HepG2 (cell line): ENCODE data around the gene PPP6R2. TPM values are rescaled to one million over a fixed set of nuclear protein-coding genes. Genes with fewer than 3 reads are reported as not detected.

Experiments
- AHR ChIP-seq: IDR thresholded peaks from 2 replicates; pipeline ENCODE4 v1.6.1; 2018; ENCODE audit warnings: missing genetic modification reagents, missing compliant biosample characterization
- ATF7-NPFF ChIP-seq: sonication (generic); formaldehyde crosslinking; IDR thresholded peaks from 2 replicates; pipeline ENCODE4 v1.8.1; 2023; ENCODE audit warnings: mild to moderate bottlenecking, low read depth, missing genetic modification reagents, moderate library complexity
- HNRNPUL1 ChIP-seq: fragments of 200-400 bp; formaldehyde crosslinking; IDR thresholded peaks from 2 replicates; pipeline ENCODE4 v1.6.1; 2017; ENCODE audit warnings: low read depth, mild to moderate bottlenecking, low read length, moderate library complexity
- KDM5B ChIP-seq: sonication (generic); formaldehyde crosslinking; IDR thresholded peaks from 2 replicates; pipeline ENCODE4 v1.4.0; 2020; ENCODE audit warnings: missing genetic modification reagents, mild to moderate bottlenecking, borderline replicate concordance
- LBX2 ChIP-seq: sonication (generic); formaldehyde crosslinking; IDR thresholded peaks from 2 replicates; pipeline ENCODE4 v1.5.0; 2020; ENCODE audit warnings: missing genetic modification reagents, mild to moderate bottlenecking, borderline replicate concordance
- PAWR ChIP-seq: sonication (generic); formaldehyde crosslinking; IDR thresholded peaks from 2 replicates; pipeline ENCODE4 v1.4.0; 2020; ENCODE audit warnings: missing genetic modification reagents, mild to moderate bottlenecking, borderline replicate concordance
- RBAK ChIP-seq: sonication (generic); formaldehyde crosslinking; IDR thresholded peaks from 2 replicates; pipeline ENCODE4 v1.5.1; 2020; ENCODE audit warnings: mild to moderate bottlenecking, missing genetic modification reagents
- SALL2 ChIP-seq: sonication (generic); formaldehyde crosslinking; IDR thresholded peaks from 2 replicates; pipeline ENCODE4 v1.8.1; 2023; ENCODE audit warnings: mild to moderate bottlenecking, missing genetic modification reagents, inconsistent platforms
- SP4 ChIP-seq: sonication (generic); formaldehyde crosslinking; IDR thresholded peaks from 2 replicates; pipeline ENCODE4 v1.8.1; 2023; ENCODE audit warnings: mild to moderate bottlenecking, missing genetic modification reagents
- ZNF354B ChIP-seq: sonication (generic); formaldehyde crosslinking; IDR thresholded peaks from 2 replicates; pipeline ENCODE4 v1.8.0; 2022; ENCODE audit warnings: mild to moderate bottlenecking, missing genetic modification reagents
- ZNF451 ChIP-seq: sonication (generic); formaldehyde crosslinking; IDR thresholded peaks from 2 replicates; pipeline ENCODE4 v1.5.0; 2020; ENCODE audit warnings: mild to moderate bottlenecking, missing genetic modification reagents
- ZNF503 ChIP-seq: sonication (generic); formaldehyde crosslinking; IDR thresholded peaks from 2 replicates; pipeline ENCODE4 v1.4.0; 2020; ENCODE audit warnings: missing genetic modification reagents
- ZNF558 ChIP-seq: sonication (generic); formaldehyde crosslinking; IDR thresholded peaks from 2 replicates; pipeline ENCODE4 v1.9.0; 2022; ENCODE audit warnings: mild to moderate bottlenecking, missing genetic modification reagents, borderline replicate concordance
- ZNF563 ChIP-seq: sonication (generic); formaldehyde crosslinking; IDR thresholded peaks from 2 replicates; pipeline ENCODE4 v1.8.0; 2022; ENCODE audit warnings: mild to moderate bottlenecking, moderate library complexity, missing genetic modification reagents
- ZNF605 ChIP-seq: sonication (generic); formaldehyde crosslinking; IDR thresholded peaks from 2 replicates; pipeline ENCODE4 v1.8.0; 2022; ENCODE audit warnings: mild to moderate bottlenecking, missing genetic modification reagents
- ZNF616 ChIP-seq: sonication (generic); formaldehyde crosslinking; IDR thresholded peaks from 2 replicates; pipeline ENCODE4 v1.5.0; 2020; ENCODE audit warnings: low read depth, mild to moderate bottlenecking, missing genetic modification reagents
- ZNF674 ChIP-seq: sonication (generic); formaldehyde crosslinking; IDR thresholded peaks from 2 replicates; pipeline ENCODE4 v1.5.0; 2020; ENCODE audit warnings: low read depth, mild to moderate bottlenecking, missing genetic modification reagents
- ZNF710 ChIP-seq: sonication (generic); formaldehyde crosslinking; IDR thresholded peaks from 2 replicates; pipeline ENCODE4 v1.5.0; 2020; ENCODE audit warnings: mild to moderate bottlenecking, missing genetic modification reagents, borderline replicate concordance
- ZNF800 ChIP-seq: sonication (generic); formaldehyde crosslinking; IDR thresholded peaks from 2 replicates; pipeline ENCODE4 v1.4.0; 2020; ENCODE audit warnings: missing genetic modification reagents
- polyA plus RNA-seq, 8 experiments: library from polyadenylated mRNA; depleted of rRNA in 3 of 8; stranded (reverse) in 7 of 8; unstranded in 1 of 8; fragments of >200 nt; fragmentation: Illumina TruSeq in 4 of 8; extraction: Trizol in 4 of 8; gene quantifications; 2 replicates each; pipeline versions ENCODE4 v1.2.1 to v1.2.3, GENCODE V29; 2011 to 2016; ENCODE audit warnings: low read depth in 4 of 8, missing spikeins in 1 of 8, mixed read lengths in 1 of 8; ENCODE audit not compliant: insufficient read depth in 1 of 8
- total RNA-seq, 5 experiments: library from RNA; depleted of rRNA; stranded (reverse); fragments of >200 nt; fragmentation: Illumina TruSeq; extraction: Trizol; gene quantifications; 2 replicates each; pipeline ENCODE4 v1.2.3, GENCODE V29; 2016; ENCODE audit warnings: low read depth in 1 of 5
- TF ChIP-seq, protein P1 (sequence below): sonication (generic); formaldehyde crosslinking; IDR thresholded peaks from 2 replicates; pipeline ENCODE4 v1.8.1; 2023; ENCODE audit warnings: mild to moderate bottlenecking, moderate library complexity, missing genetic modification reagents

The PPP6R2 gene
- total and polyA plus RNA-seq, 2 of the 13 experiments (the other 11 are each of a cell fraction or from before 2014, with no cell fraction given), result 55.0 to 102 TPM

DNA sequence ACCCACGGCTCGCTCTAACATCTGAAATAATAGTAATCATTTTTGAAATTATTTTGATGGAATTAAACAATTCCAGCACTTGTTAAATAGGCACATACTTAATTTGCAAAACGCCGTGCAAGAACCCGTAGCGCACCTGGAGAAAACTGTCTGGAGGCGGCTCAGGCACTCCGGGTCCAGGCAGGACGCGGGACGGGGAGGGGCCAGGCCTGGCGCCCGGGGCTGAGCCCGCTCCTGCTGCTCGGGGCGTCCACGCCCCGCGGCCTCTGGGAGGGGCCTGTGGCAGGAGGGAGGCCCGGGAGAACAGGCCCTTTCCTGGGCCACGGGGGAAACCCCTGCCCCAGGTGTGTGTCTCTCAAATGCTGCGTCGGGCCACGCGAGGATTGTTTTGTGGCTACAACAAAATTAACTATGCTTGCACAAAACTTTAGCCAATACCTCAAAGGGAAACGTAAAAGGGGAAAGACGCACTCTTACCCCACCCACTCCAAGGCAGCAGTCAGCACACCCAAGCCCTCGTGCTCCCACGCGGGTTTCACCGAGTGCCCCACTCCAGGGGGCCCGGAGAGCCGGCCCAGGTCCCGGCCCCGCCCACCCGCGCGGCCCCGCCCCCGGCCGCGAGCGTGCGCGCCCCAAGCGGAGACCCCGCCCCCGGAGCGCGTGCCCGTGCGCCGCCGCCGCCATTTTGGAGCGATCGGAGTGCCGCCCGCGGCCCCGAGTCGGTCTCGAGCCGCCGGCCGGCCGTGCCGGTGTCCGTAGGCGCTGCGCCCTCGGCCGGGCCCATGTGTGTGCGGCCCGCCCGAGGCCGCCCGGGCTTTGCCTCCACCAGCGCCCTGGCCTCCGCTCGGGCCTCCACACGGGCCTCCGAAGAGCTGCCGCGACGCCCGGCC is at the start of gene PPP6R2 (continued):
- TF ChIP-seq ATF7-NPFF, result no peak
- no peak for TF ChIP-seq PAWR (CRISPR knock-in tag)
- TF ChIP-seq LBX2 (CRISPR knock-in tag), result no peak
- TF ChIP-seq ZNF354B (CRISPR knock-in tag), result no peak
- no peak for TF ChIP-seq ZNF605
- TF ChIP-seq SP4 (CRISPR knock-in tag), result peak; percentile 38; the same call in 1 of the 2 replicates
- TF ChIP-seq SALL2, result 0 out of 2 replicates have a peak, but pooled peaks have one; percentile 59
- no peak for TF ChIP-seq HNRNPUL1
- no peak for TF ChIP-seq ZNF674 (CRISPR knock-in tag)
- no peak for TF ChIP-seq ZNF800 (CRISPR knock-in tag)
- no peak for TF ChIP-seq ZNF710 (CRISPR knock-in tag)
- TF ChIP-seq ZNF503, result no peak; the same call in 1 of the 2 replicates
- no peak for TF ChIP-seq AHR (CRISPR knock-in tag)
- no peak for TF ChIP-seq RBAK
- TF ChIP-seq, protein P1, sequence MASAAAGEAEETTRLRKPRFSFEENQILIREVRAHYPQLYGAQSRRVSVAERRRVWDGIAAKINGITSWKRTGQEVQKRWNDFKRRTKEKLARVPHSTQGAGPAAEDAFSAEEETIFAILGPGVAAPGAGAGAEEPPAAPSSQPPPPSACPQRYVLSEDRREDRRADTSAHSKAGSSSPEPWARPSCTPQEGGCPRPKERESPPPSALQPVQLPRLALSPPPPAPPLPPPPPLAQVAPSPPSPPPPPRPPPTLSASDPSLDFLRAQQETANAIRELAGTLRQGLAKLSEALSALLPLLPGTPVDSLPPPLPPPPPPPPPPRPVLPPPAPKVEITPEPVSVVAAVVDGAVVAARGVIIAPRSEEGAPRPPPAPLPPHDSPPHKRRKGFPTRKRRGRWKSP (CRISPR knock-in tag), result no peak
- peak; percentile 15; the same call in 1 of the 2 replicates for TF ChIP-seq ZNF451 (CRISPR knock-in tag)
- TF ChIP-seq ZNF563 (CRISPR knock-in tag), result 0 out of 2 replicates have a peak, but pooled peaks have one; percentile 22
- TF ChIP-seq ZNF558 (CRISPR knock-in tag), result 0 out of 2 replicates have a peak, but pooled peaks have one; percentile 35
- TF ChIP-seq ZNF616 (CRISPR knock-in tag), result no peak
- TF ChIP-seq KDM5B (CRISPR knock-in tag), result peak; percentile 52; the same call in 1 of the 2 replicates
